Ecto neural progenitor cell (in vitro differentiated cells): ENCODE measurements around the gene GFRA4.

Source experiments
- DNase-seq: peaks from one replicate; pipeline ENCODE4 v3.0.0-alpha.2; 2018; ENCODE audit warnings: low spot score

GFRA4 gene

GRCh38 chr20:3663031-3663701 lies at the start of gene GFRA4:
Gene GFRA4, minus strand, starts transcription at chr20:3663399. Its CDS starts 0 bp downstream, at chr20:3663399.
- no peak for DNase-seq

- no peak for DNase-seq
These were observed 49.2 kb upstream of the GFRA4 start, which contains the start of gene SIGLEC1 for GRCh38 chr20:3712279-3712873. Gene SIGLEC1, minus strand, starts transcription at chr20:3712600. Its CDS starts 5,472 bp downstream, at chr20:3707128.

GRCh38 chr20:3711484-3711941 lies 48.3 kb upstream of the GFRA4 start:
- DNase-seq, result no peak

- peak; percentile 93 for DNase-seq
These were observed 47.7 kb upstream of the GFRA4 start for GRCh38 chr20:3710703-3711483.

- no peak for DNase-seq
These were observed 46.8 kb upstream of the GFRA4 start for GRCh38 chr20:3710011-3710466.

- no peak for DNase-seq
These were observed 44.3 kb upstream of the GFRA4 start for GRCh38 chr20:3707508-3707899.

GRCh38 chr20:3706774-3707507 lies 43.7 kb upstream of the GFRA4 start:
- DNase-seq, result no peak

- no peak for DNase-seq
These were observed 43.0 kb upstream of the GFRA4 start for GRCh38 chr20:3705970-3706739.

- DNase-seq, result no peak
These were observed 42.3 kb upstream of the GFRA4 start for GRCh38 chr20:3705491-3705969.

GRCh38 chr20:3704087-3704486 lies 40.9 kb upstream of the GFRA4 start:
- DNase-seq, result no peak

GRCh38 chr20:3702611-3703391 lies 39.6 kb upstream of the GFRA4 start:
- DNase-seq, result no peak

- no peak for DNase-seq
These were observed 38.1 kb upstream of the GFRA4 start for GRCh38 chr20:3701061-3701998.

GRCh38 chr20:3699037-3699436 lies 35.8 kb upstream of the GFRA4 start:
- no peak for DNase-seq

GRCh38 chr20:3698591-3699001 lies 35.4 kb upstream of the GFRA4 start:
- no peak for DNase-seq

- DNase-seq, result no peak
These were observed 34.5 kb upstream of the GFRA4 start for GRCh38 chr20:3697588-3698305.

GRCh38 chr20:3696745-3697587 lies 33.8 kb upstream of the GFRA4 start:
- DNase-seq, result no peak

GRCh38 chr20:3696200-3696599 lies 33.0 kb upstream of the GFRA4 start:
- no peak for DNase-seq

- DNase-seq, result no peak
These were observed 31.7 kb upstream of the GFRA4 start for GRCh38 chr20:3694864-3695263.
